ENCODE measurements around the gene MRPS31. TPM values are rescaled to one million over a fixed set of nuclear protein-coding genes. Genes with fewer than 3 reads are reported as not detected.

Gene MRPS31
- total RNA-seq (2022; extraction: Qiagen RNA extraction; ENCODE audit: low read depth) = 13.1 to 16.5 TPM (median 14.6 TPM) in 5 replicates

DNA sequence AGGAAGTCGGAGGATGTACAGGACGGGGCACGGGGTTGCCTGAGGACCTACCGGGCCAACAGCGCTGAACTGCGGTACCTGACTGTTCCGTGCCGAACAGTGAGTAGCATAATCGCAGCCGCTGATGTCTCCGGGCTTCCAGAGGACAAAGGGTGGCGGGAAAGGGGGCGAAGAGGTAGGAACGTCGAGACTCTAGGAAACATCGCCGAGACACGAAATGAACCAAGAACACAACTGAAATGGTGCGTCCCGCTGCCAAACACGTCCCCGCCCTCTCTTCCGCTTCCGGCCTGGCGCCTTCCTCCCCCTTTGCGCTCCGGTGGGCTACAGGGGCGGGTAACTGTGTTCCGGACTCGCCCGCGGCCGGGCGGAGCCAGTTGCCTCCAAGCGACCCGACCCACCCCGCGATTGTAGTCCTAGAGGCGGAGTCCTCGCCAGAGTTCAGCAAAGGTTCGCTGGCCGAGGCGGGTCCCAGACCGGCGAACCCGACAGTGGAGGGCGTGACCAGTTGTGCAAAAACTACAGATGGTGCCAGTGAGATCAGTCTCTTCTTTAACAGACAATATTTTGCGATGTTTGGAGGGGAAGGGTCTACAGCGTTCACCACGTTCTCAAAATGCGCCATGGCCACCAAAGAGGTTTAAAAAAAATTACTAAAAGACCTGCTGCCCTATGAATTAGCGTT lies at the start of gene MRPS31:
Gene MRPS31 (minus strand): TSS at position 257 of the 685 bp plus-strand sequence. CDS start 54 bp downstream, at position 203.

GRCh38 chr13:40789275-40790153 lies 18.5 kb upstream of the MRPS31 start, which contains the start of gene SLC25A15:
Gene SLC25A15, plus strand, starts transcription at chr13:40789611. Its CDS starts 3,616 bp downstream, at chr13:40793227.

Other genes starting within 250 kb of the MRPS31 start
- 2.2 to 4.4 TPM (median 3.9 TPM) in 5 replicates for gene FOXO1, start 104.5 kb downstream of the MRPS31 start, total RNA-seq (2022; extraction: Qiagen RNA extraction; ENCODE audit: low read depth)
- 11.8 to 19.4 TPM (median 17.8 TPM) in 5 replicates for gene SLC25A15, start 18.4 kb upstream of the MRPS31 start, total RNA-seq (2022; extraction: Qiagen RNA extraction; ENCODE audit: low read depth)
- gene ELF1, start 248.1 kb upstream of the MRPS31 start, total RNA-seq (2022; extraction: Qiagen RNA extraction; ENCODE audit: low read depth) = 23.6 to 30.1 TPM (median 26.4 TPM) in 5 replicates